A549 (cell line): ENCODE data around the gene DIPK1B.

Experiments used
- CTCF ChIP-seq: fragments of >200 bp; sonication (Bioruptor Twin); formaldehyde crosslinking; IDR thresholded peaks from 3 replicates; pipeline ENCODE4 v1.5.1; 2016
- HOXA7 ChIP-seq: fragments of 250-450 bp; sonication (Bioruptor Pico); IDR thresholded peaks from 2 replicates; pipeline ENCODE4 v1.5.0; 2020; ENCODE audit warnings: mild to moderate bottlenecking, moderate library complexity
- SMC3 ChIP-seq: fragments of >200 bp; sonication (Bioruptor Twin); formaldehyde crosslinking; IDR thresholded peaks from 3 replicates; pipeline ENCODE4 v1.6.1; 2018; ENCODE audit warnings: inconsistent platforms
- SREBF2 ChIP-seq: fragments of 450-650 bp; IDR thresholded peaks from 2 replicates; pipeline ENCODE4 v1.6.1; 2014; ENCODE audit warnings: mild to moderate bottlenecking, moderate library complexity

- no peak for TF ChIP-seq HOXA7 (CRISPR knock-in tag)
- TF ChIP-seq SREBF2 = no peak
- no peak for TF ChIP-seq CTCF
- no peak for TF ChIP-seq SMC3
Measured at GRCh38 chr9:136714893-136715274, 2.5 kb downstream of the DIPK1B start.
